HepG2 (cell line): ENCODE results near the gene TPGS1. TPM values are rescaled to one million over a fixed set of nuclear protein-coding genes. Genes with fewer than 3 reads are reported as not detected.

Experiments
- HCFC1 ChIP-seq: fragments of 150-350 bp; IDR thresholded peaks from 2 replicates; pipeline ENCODE4 v1.6.1; 2014; ENCODE audit warnings: low read depth, low read length
- KLF13 ChIP-seq: sonication (generic); formaldehyde crosslinking; IDR thresholded peaks from 2 replicates; pipeline ENCODE4 v1.4.0; 2020; ENCODE audit warnings: mild to moderate bottlenecking, missing genetic modification reagents
- MBD4 ChIP-seq: IDR thresholded peaks from 2 replicates; pipeline ENCODE4 v1.6.1; 2012; ENCODE audit warnings: low read length, inconsistent platforms, borderline replicate concordance
- PAF1 ChIP-seq: IDR thresholded peaks from 2 replicates; pipeline ENCODE4 v1.6.1; 2016; ENCODE audit warnings: missing genetic modification reagents, missing compliant biosample characterization
- ZMYM3 ChIP-seq: sonication (generic); formaldehyde crosslinking; IDR thresholded peaks from 2 replicates; pipeline ENCODE4 v1.5.1; 2020; ENCODE audit warnings: mild to moderate bottlenecking, missing genetic modification reagents
- ZNF264 ChIP-seq: sonication (generic); formaldehyde crosslinking; IDR thresholded peaks from 2 replicates; pipeline ENCODE4 v1.4.0; 2020; ENCODE audit warnings: missing genetic modification reagents
- ZNF468 ChIP-seq: sonication (generic); formaldehyde crosslinking; IDR thresholded peaks from 2 replicates; pipeline ENCODE4 v1.8.0; 2022; ENCODE audit warnings: mild to moderate bottlenecking, moderate library complexity, missing genetic modification reagents
- ZNF543 ChIP-seq: sonication (generic); formaldehyde crosslinking; IDR thresholded peaks from 2 replicates; pipeline ENCODE4 v1.4.0; 2020; ENCODE audit warnings: mild to moderate bottlenecking, missing genetic modification reagents
- ZNF672 ChIP-seq: sonication (generic); formaldehyde crosslinking; IDR thresholded peaks from 2 replicates; pipeline ENCODE4 v1.8.1; 2022; ENCODE audit warnings: missing genetic modification reagents
- ZNF768 ChIP-seq: sonication (generic); formaldehyde crosslinking; IDR thresholded peaks from 2 replicates; pipeline ENCODE4 v1.4.0; 2020; ENCODE audit warnings: missing genetic modification reagents
- polyA plus RNA-seq, 8 experiments: library from polyadenylated mRNA; depleted of rRNA in 3 of 8; stranded (reverse) in 7 of 8; unstranded in 1 of 8; fragments of >200 nt; fragmentation: Illumina TruSeq in 4 of 8; extraction: Trizol in 4 of 8; gene quantifications; 2 replicates each; pipeline versions ENCODE4 v1.2.1 to v1.2.3, GENCODE V29; 2011 to 2016; ENCODE audit warnings: low read depth in 4 of 8, missing spikeins in 1 of 8, mixed read lengths in 1 of 8; ENCODE audit not compliant: insufficient read depth in 1 of 8
- total RNA-seq, 5 experiments: library from RNA; depleted of rRNA; stranded (reverse); fragments of >200 nt; fragmentation: Illumina TruSeq; extraction: Trizol; gene quantifications; 2 replicates each; pipeline ENCODE4 v1.2.3, GENCODE V29; 2016; ENCODE audit warnings: low read depth in 1 of 5
- TF ChIP-seq, protein P1 (sequence below): sonication (generic); formaldehyde crosslinking; conservative IDR thresholded peaks from 2 replicates; pipeline ENCODE4 v1.5.0; 2020; ENCODE audit warnings: missing genetic modification reagents
- TF ChIP-seq, protein P2 (sequence below): sonication (generic); formaldehyde crosslinking; IDR thresholded peaks from 2 replicates; pipeline ENCODE4 v1.5.0; 2020; ENCODE audit warnings: mild to moderate bottlenecking, missing genetic modification reagents
- TF ChIP-seq, protein P3 (sequence below): sonication (generic); formaldehyde crosslinking; IDR thresholded peaks from 2 replicates; pipeline ENCODE4 v1.4.0; 2020; ENCODE audit warnings: missing genetic modification reagents
- TF ChIP-seq, protein P4 (sequence below): sonication (generic); formaldehyde crosslinking; IDR thresholded peaks from 2 replicates; pipeline ENCODE4 v1.9.0; 2021; ENCODE audit warnings: missing genetic modification reagents, mild to moderate bottlenecking, borderline replicate concordance
- TF ChIP-seq, protein P5 (sequence below): sonication (generic); formaldehyde crosslinking; IDR thresholded peaks from 2 replicates; pipeline ENCODE4 v1.8.0; 2022; ENCODE audit warnings: mild to moderate bottlenecking, missing genetic modification reagents
- TF ChIP-seq, protein P6 (sequence below): sonication (generic); formaldehyde crosslinking; IDR thresholded peaks from 2 replicates; pipeline ENCODE4 v1.5.0; 2020; ENCODE audit warnings: mild to moderate bottlenecking, missing genetic modification reagents, borderline replicate concordance

TPGS1 gene
- total and polyA plus RNA-seq, 2 of the 13 experiments (the other 11 are each of a cell fraction or from before 2014, with no cell fraction given) = 1.1 to 6.2 TPM

DNA sequence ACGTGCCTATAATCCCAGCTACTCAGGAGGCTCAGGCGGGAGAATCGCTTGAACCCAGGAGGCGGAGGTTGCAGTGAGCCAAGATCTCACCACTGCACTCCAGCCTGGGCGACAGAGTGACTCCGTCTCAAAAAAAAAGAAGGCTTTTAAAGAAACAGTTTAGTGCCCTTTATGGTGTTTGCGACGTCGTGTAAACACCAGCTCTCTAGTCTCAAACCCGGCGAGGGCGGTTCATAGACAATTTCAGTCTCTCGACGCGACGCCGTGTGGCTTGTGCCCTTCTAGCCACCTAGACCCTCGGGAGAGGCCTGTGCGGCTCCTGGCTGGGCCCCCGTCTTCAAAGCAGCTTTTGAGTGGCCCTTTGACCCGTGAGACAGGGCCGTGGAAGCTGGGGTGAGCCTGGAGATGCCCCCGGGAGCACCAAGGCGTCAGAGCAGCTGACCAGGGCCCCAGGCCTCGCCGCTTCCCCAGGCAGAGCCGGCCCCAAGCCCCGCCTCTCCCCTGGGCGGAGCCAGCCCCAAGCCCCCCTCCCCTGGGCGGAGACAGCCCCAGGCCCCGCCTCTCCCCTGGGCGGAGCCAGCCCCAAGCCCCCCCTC lies 16.1 kb upstream of the TPGS1 start (continued):
- TF ChIP-seq ZNF264 (CRISPR knock-in tag) = no peak
- TF ChIP-seq, protein P1, sequence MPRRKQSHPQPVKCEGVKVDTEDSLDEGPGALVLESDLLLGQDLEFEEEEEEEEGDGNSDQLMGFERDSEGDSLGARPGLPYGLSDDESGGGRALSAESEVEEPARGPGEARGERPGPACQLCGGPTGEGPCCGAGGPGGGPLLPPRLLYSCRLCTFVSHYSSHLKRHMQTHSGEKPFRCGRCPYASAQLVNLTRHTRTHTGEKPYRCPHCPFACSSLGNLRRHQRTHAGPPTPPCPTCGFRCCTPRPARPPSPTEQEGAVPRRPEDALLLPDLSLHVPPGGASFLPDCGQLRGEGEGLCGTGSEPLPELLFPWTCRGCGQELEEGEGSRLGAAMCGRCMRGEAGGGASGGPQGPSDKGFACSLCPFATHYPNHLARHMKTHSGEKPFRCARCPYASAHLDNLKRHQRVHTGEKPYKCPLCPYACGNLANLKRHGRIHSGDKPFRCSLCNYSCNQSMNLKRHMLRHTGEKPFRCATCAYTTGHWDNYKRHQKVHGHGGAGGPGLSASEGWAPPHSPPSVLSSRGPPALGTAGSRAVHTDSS (CRISPR knock-in tag) = no peak
- TF ChIP-seq MBD4 = no peak
- 0 out of 2 replicates have a peak, but pooled peaks have one; percentile 44 for TF ChIP-seq ZNF543 (CRISPR knock-in tag)
- TF ChIP-seq KLF13 (CRISPR knock-in tag) = no peak
- TF ChIP-seq HCFC1 = no peak
- no peak for TF ChIP-seq ZNF672
- TF ChIP-seq, protein P2, sequence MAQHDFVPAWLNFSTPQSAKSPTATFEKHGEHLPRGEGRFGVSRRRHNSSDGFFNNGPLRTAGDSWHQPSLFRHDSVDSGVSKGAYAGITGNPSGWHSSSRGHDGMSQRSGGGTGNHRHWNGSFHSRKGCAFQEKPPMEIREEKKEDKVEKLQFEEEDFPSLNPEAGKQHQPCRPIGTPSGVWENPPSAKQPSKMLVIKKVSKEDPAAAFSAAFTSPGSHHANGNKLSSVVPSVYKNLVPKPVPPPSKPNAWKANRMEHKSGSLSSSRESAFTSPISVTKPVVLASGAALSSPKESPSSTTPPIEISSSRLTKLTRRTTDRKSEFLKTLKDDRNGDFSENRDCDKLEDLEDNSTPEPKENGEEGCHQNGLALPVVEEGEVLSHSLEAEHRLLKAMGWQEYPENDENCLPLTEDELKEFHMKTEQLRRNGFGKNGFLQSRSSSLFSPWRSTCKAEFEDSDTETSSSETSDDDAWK = no peak
- TF ChIP-seq ZMYM3 (CRISPR knock-in tag) = no peak
- TF ChIP-seq ZNF468 (CRISPR knock-in tag) = no peak
- TF ChIP-seq, protein P3, sequence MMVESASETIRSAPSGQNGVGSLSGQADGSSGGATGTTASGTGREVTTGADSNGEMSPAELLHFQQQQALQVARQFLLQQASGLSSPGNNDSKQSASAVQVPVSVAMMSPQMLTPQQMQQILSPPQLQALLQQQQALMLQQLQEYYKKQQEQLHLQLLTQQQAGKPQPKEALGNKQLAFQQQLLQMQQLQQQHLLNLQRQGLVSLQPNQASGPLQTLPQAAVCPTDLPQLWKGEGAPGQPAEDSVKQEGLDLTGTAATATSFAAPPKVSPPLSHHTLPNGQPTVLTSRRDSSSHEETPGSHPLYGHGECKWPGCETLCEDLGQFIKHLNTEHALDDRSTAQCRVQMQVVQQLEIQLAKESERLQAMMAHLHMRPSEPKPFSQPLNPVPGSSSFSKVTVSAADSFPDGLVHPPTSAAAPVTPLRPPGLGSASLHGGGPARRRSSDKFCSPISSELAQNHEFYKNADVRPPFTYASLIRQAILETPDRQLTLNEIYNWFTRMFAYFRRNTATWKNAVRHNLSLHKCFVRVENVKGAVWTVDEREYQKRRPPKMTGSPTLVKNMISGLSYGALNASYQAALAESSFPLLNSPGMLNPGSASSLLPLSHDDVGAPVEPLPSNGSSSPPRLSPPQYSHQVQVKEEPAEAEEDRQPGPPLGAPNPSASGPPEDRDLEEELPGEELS (CRISPR knock-in tag) = no peak
- TF ChIP-seq PAF1 (CRISPR knock-in tag) = no peak
- TF ChIP-seq, protein P4, sequence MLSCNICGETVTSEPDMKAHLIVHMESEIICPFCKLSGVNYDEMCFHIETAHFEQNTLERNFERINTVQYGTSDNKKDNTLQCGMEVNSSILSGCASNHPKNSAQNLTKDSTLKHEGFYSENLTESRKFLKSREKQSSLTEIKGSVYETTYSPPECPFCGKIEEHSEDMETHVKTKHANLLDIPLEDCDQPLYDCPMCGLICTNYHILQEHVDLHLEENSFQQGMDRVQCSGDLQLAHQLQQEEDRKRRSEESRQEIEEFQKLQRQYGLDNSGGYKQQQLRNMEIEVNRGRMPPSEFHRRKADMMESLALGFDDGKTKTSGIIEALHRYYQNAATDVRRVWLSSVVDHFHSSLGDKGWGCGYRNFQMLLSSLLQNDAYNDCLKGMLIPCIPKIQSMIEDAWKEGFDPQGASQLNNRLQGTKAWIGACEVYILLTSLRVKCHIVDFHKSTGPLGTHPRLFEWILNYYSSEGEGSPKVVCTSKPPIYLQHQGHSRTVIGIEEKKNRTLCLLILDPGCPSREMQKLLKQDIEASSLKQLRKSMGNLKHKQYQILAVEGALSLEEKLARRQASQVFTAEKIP (CRISPR knock-in tag) = no peak
- TF ChIP-seq, protein P5, sequence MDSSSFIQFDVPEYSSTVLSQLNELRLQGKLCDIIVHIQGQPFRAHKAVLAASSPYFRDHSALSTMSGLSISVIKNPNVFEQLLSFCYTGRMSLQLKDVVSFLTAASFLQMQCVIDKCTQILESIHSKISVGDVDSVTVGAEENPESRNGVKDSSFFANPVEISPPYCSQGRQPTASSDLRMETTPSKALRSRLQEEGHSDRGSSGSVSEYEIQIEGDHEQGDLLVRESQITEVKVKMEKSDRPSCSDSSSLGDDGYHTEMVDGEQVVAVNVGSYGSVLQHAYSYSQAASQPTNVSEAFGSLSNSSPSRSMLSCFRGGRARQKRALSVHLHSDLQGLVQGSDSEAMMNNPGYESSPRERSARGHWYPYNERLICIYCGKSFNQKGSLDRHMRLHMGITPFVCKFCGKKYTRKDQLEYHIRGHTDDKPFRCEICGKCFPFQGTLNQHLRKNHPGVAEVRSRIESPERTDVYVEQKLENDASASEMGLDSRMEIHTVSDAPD (CRISPR knock-in tag) = no peak
- TF ChIP-seq, protein P6, sequence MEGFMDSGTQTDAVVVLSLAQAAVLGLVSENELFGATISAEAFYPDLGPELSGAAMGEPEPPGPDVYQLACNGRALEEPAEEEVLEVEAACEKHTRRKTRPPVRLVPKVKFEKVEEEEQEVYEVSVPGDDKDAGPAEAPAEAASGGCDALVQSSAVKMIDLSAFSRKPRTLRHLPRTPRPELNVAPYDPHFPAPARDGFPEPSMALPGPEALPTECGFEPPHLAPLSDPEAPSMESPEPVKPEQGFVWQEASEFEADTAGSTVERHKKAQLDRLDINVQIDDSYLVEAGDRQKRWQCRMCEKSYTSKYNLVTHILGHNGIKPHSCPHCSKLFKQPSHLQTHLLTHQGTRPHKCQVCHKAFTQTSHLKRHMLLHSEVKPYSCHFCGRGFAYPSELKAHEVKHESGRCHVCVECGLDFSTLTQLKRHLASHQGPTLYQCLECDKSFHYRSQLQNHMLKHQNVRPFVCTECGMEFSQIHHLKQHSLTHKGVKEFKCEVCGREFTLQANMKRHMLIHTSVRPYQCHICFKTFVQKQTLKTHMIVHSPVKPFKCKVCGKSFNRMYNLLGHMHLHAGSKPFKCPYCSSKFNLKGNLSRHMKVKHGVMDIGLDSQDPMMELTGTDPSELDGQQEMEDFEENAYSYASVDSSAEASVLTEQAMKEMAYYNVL (CRISPR knock-in tag) = no peak
- 0 out of 2 replicates have a peak, but pooled peaks have one; percentile 26 for TF ChIP-seq ZNF768 (CRISPR knock-in tag)
